ENCODE data around the gene BUD23. TPM values are rescaled to one million over a fixed set of nuclear protein-coding genes. Genes with fewer than 3 reads are reported as not detected.

BUD23 gene
- total and polyA plus RNA-seq, 2 donors (not counting 3 experiments of a cell fraction or from before 2014, with no cell fraction given) = 62.1 to 64.6 TPM

- Histone ChIP-seq H3K4me1 (ENCODE audit: control insufficient read depth, extremely low read depth, insufficient read depth, low read length) (peaks cover 3% of the 10 kb centered on the region), H2AFZ (ENCODE audit: low read depth, low read length) (no peak overlapping the region), H3K27ac (ENCODE audit: insufficient read depth, low read depth, low read length) (no peak overlapping the region), H3K36me3 (ENCODE audit: control insufficient read depth in 2 of 2, extremely low read depth in 1 of 2, insufficient read depth in 2 of 2, low read length in 2 of 2) (no peaks in the 10 kb centered on the region), H3K4me2 (ENCODE audit: insufficient read depth, low read length) (no peak overlapping the region), H3K9me1 (replicated peaks; ENCODE audit: control insufficient read depth, extremely low read depth, insufficient read depth, low read length) (no peaks in the 10 kb centered on the region), H4K20me1 (replicated peaks; ENCODE audit: control insufficient read depth, extremely low read depth, insufficient read depth, low read length) (no peaks in the 10 kb centered on the region), H3K27me3 (ENCODE audit: control insufficient read depth in 2 of 2, insufficient read depth in 2 of 2, low read length in 2 of 2) (peaks cover 0 to 2% of the 10 kb centered on the region in 2 experiments), H3K9me3 (replicated peaks; ENCODE audit: control insufficient read depth, insufficient read depth, low read length) (no peaks in the 10 kb centered on the region), H3K4me3 (replicated peaks in 1 of 3; ENCODE audit: insufficient read depth in 1 of 3, low read depth in 1 of 3, low read length in 3 of 3) (no peak overlapping the region), H3K9ac (replicated peaks; ENCODE audit: extremely low read depth, insufficient read depth, low read length) (no peak overlapping the region), H3K79me2 (ENCODE audit: control insufficient read depth, insufficient read depth, low read length) (no peaks in the 10 kb centered on the region)
- DNase-seq (ENCODE audit: low read depth, low spot score) = no peak
- no peak for FAIRE-seq
- ChIA-PET POLR2A (no interaction called here), CTCF (interaction anchor here (3.1 to 4.8 kb wide), 3 partner anchors 39 to 63 kb away, joined by 12 to 57 read pairs (median 22); no protein-coding TSS in a partner anchor)
- BruUV-seq (replicated peaks) = no TSS peak
- dilution Hi-C loops (cut with MboI; ENCODE audit: extremely low pct_ligation_motif_present, low sequenced_read_pairs) (no loop called here), intact Hi-C loops (cut with micrococcal nuclease) (loop anchor here (5.0 kb wide), 1 partner anchor 42 kb away; no protein-coding TSS in a partner anchor)
- TF ChIP-seq EZH2 (IDR thresholded peaks at IDR 0.05; ENCODE audit: borderline replicate concordance, low read depth, low read length, severe bottlenecking) (no peak), POLR2AphosphoS5 (IDR thresholded peaks at IDR 0.05; ENCODE audit: insufficient read depth, low read depth, low read length) (no peak), MYC (IDR thresholded peaks at IDR 0.05; ENCODE audit: low read depth, low read length) (no peak), JUN (IDR thresholded peaks at IDR 0.05; ENCODE audit: borderline replicate concordance, insufficient read depth, insufficient read length, low read depth) (no peak), GATA2 (IDR thresholded peaks at IDR 0.05; ENCODE audit: insufficient read depth, insufficient read length, low read depth, low read length) (no peak), POLR2A (IDR thresholded peaks at IDR 0.05; ENCODE audit: low read depth, low read length) (no peak), CTCF (IDR thresholded peaks at IDR 0.05; ENCODE audit: extremely low read depth in 1 of 2, insufficient read depth in 1 of 2, low read depth in 1 of 2, low read length in 2 of 2) (no peak), MAX (IDR thresholded peaks at IDR 0.05; ENCODE audit: insufficient read depth, insufficient read length) (no peak), FOS (IDR thresholded peaks at IDR 0.05; ENCODE audit: borderline replicate concordance, insufficient read depth, low read length) (no peak)
Measured at GRCh38 chr7:73669288-73669701, 14.1 kb upstream of the BUD23 start.

All from endothelial cell of umbilical vein (primary cell).